ENCODE results near the gene KCNK3. TPM values are rescaled to one million over a fixed set of nuclear protein-coding genes. Genes with fewer than 3 reads are reported as not detected.

The KCNK3 gene
- total RNA-seq, 1 experiment from 2014 or later: 0.09 TPM

GRCh38 chr2:26716769-26717168, 24.2 kb downstream of the KCNK3 start:
- no peak overlapping the region for H3K27ac Mint-ChIP-seq
- no peaks in the 10 kb centered on the region for H3K79me2 ChIP-seq (ENCODE audit: insufficient read depth, low read length)
- H3K4me1 ChIP-seq (ENCODE audit: insufficient read depth, low read length): peaks cover 4% of the 10 kb centered on the region; the same call in 1 of the 2 replicates

More at GRCh38 chr2:26716769-26717168, 24.2 kb downstream of the KCNK3 start:
- H3K23ac ChIP-seq (ENCODE audit: insufficient read length, low read depth, low read length): no peak overlapping the region
- H3K27me3 ChIP-seq (ENCODE audit: insufficient read depth, low read length): no peaks in the 10 kb centered on the region
- H3K14ac ChIP-seq (ENCODE audit: insufficient read depth, low read length): no peak overlapping the region
- no peaks in the 10 kb centered on the region for H3K9me3 Mint-ChIP-seq
- H3K27me3 Mint-ChIP-seq (ENCODE audit: low read depth): peaks cover 6% of the 10 kb centered on the region
- H3K23me2 ChIP-seq (ENCODE audit: insufficient read length, low read depth, low read length, poor library complexity, severe bottlenecking): no peaks in the 10 kb centered on the region
- no peak overlapping the region for H2BK5ac ChIP-seq (ENCODE audit: insufficient read length, low read length)
- H3K36me3 Mint-ChIP-seq (ENCODE audit: insufficient read depth in 1 of 3, low read depth in 3 of 3): no peaks in the 10 kb centered on the region
- no peak for TF ChIP-seq CTCF (conservative IDR thresholded peaks at IDR 0.05)
- no peak overlapping the region for H2AFZ ChIP-seq (ENCODE audit: low read length)
- H3K4me2 ChIP-seq (ENCODE audit: insufficient read depth, insufficient read length, low read length): no peak overlapping the region
- H4K20me1 ChIP-seq (ENCODE audit: control insufficient read depth, insufficient read depth, insufficient read length): no peaks in the 10 kb centered on the region
- no peak overlapping the region for H2BK120ac ChIP-seq (ENCODE audit: low read depth, low read length, poor library complexity, severe bottlenecking)
- H3K27ac ChIP-seq (ENCODE audit: insufficient read length, low read depth, low read length): no peak overlapping the region
- H2AK5ac ChIP-seq (ENCODE audit: insufficient read length, low read length): no peak overlapping the region
- no peak overlapping the region for H2BK20ac ChIP-seq (ENCODE audit: low read depth, low read length, poor library complexity, severe bottlenecking)
- no peaks in the 10 kb centered on the region for H3K79me1 ChIP-seq (ENCODE audit: insufficient read depth, low read depth, low read length, poor library complexity, severe bottlenecking)
- no peak overlapping the region for H3K4ac ChIP-seq (ENCODE audit: low read depth, low read length)
- no peak overlapping the region for H4K91ac ChIP-seq (ENCODE audit: insufficient read length, low read depth, low read length)
- H3K4me3 Mint-ChIP-seq: no peak overlapping the region
- no peak overlapping the region for H3T11ph ChIP-seq (ENCODE audit: low read length)
- WGBS (ENCODE audit: extremely low coverage, insufficient read length, low lambda C conversion rate): no CpG with 5 or more reads among the region's 2 CpGs
- H3K9me3 ChIP-seq (ENCODE audit: control insufficient read depth, low read depth, low read length): no peaks in the 10 kb centered on the region
- H2BK15ac ChIP-seq (ENCODE audit: low read depth, low read length): no peak overlapping the region
- no peak overlapping the region for H3K18ac ChIP-seq (ENCODE audit: insufficient read length, low read depth, low read length)
- no peak overlapping the region for H4K8ac ChIP-seq (replicated peaks; ENCODE audit: insufficient read length, low read depth, low read length)
- DNase-seq: no peak
- no peak overlapping the region for H2BK12ac ChIP-seq (ENCODE audit: insufficient read length, low read depth, low read length)
- peaks cover 13 to 18% of the 10 kb centered on the region in 2 experiments for H3K4me1 Mint-ChIP-seq
- no peak overlapping the region for H4K5ac ChIP-seq (ENCODE audit: insufficient read length, low read depth, low read length)
- H3K56ac ChIP-seq (ENCODE audit: insufficient read length, low read depth, low read length): no peak overlapping the region
- no peak overlapping the region for H3K9ac ChIP-seq (ENCODE audit: extremely low read depth, insufficient read length, low read length)

Measured in H9 (cell line).